K562 (cell line): ENCODE results near the gene LRP1-AS. TPM values are rescaled to one million over a fixed set of nuclear protein-coding genes. Genes with fewer than 3 reads are reported as not detected.

ENCODE experiments used
- ATAC-seq: fragments of 200-7000 bp; cut with Tn5 transposase; 3 replicates; pipeline ENCODE4 v1.9.1; 2020; ENCODE audit warnings: moderate library complexity
- BruUV-seq: library from RNA; stranded (reverse); fragments of 400-500 nt; replicated peaks from 2 replicates; lab custom pipeline; 2021; lab: Mats Ljungman, UMichigan
- CTCF ChIA-PET: fragments of 300-600 bp; formaldehyde crosslinking; extraction: SDS; loops from one replicate; lab custom pipeline; 2021; ENCODE audit warnings: low intra/inter-chr PET ratio; lab: Yijun Ruan, JAX
- POLR2A ChIA-PET: fragments of 300-600, 350-650 bp; sonication (Branson Sonifier 250); formaldehyde crosslinking; extraction: SDS; loops from one replicate; lab custom pipeline; 2021; ENCODE audit warnings: antibody characterized with exemption, inconsistent platforms; lab: Yijun Ruan, JAX
- DNase-seq, 4 experiments: peaks; one replicate each; pipeline versions ENCODE4 v3.0.0 to v3.0.0-alpha.2; 2011 to 2018; ENCODE audit warnings: low spot score in 3 of 4, mixed read lengths in 3 of 4; ENCODE audit errors: extremely low read depth in 1 of 4
- FAIRE-seq: peaks from 2 replicates; lab custom pipeline; 2011; peaks lifted over from hg19 to GRCh38; lab: Jason Lieb, UNC
- H2AFZ ChIP-seq: 2 replicates; pipeline ENCODE4 v1.6.0; 2011; ENCODE audit warnings: low read depth, low read length, control low read depth, inconsistent platforms
- H3K27ac ChIP-seq: fragments of 200-600 bp; 3 replicates; pipeline ENCODE4 v1.8.0; 2011; ENCODE audit warnings: low read depth, mild to moderate bottlenecking, control low read depth, inconsistent platforms, low read length, moderate library complexity, mixed read lengths; ENCODE audit errors: extremely low read depth
- H3K27me3 ChIP-seq, 2 experiments: fragments of 300-600 bp in 1 of 2; 2 replicates in 1 of 2; 3 replicates in 1 of 2; pipeline versions ENCODE4 v1.6.0 to v1.8.0; 2011; ENCODE audit warnings: inconsistent platforms in 2 of 2, low read length in 2 of 2, mild to moderate bottlenecking in 1 of 2, mixed read lengths in 1 of 2, moderate library complexity in 1 of 2; ENCODE audit not compliant: control insufficient read depth in 2 of 2, insufficient read depth in 2 of 2
- H3K36me3 ChIP-seq: fragments of 300-600 bp; 3 replicates; pipeline ENCODE4 v1.8.0; 2011; ENCODE audit warnings: mild to moderate bottlenecking, low read length, inconsistent platforms; ENCODE audit not compliant: control insufficient read depth, insufficient read depth
- H3K4me1 ChIP-seq, 2 experiments: fragments of 200-600 bp in 1 of 2; replicated peaks in 1 of 2; 2 replicates in 1 of 2; 3 replicates in 1 of 2; pipeline versions ENCODE4 v1.5.1 to v1.8.0; 2011; ENCODE audit warnings: inconsistent platforms in 2 of 2, low read length in 2 of 2, mild to moderate bottlenecking in 1 of 2, mixed read lengths in 1 of 2, moderate library complexity in 1 of 2; ENCODE audit not compliant: control insufficient read depth in 2 of 2, insufficient read depth in 2 of 2
- H3K4me2 ChIP-seq: 2 replicates; pipeline ENCODE4 v1.6.1; 2011; ENCODE audit warnings: low read length, control low read depth, inconsistent platforms, mixed read lengths; ENCODE audit not compliant: insufficient read depth
- H3K4me3 ChIP-seq: fragments of 200-600 bp; sonication (generic), shearing (Covaris generic); 2 replicates; pipeline ENCODE4 v1.5.1; 2016; ENCODE audit warnings: control low read depth, inconsistent platforms
- H3K79me2 ChIP-seq: fragments of 200-600 bp; 3 replicates; pipeline ENCODE4 v1.8.0; 2011; ENCODE audit warnings: low read length, inconsistent platforms; ENCODE audit not compliant: control insufficient read depth, insufficient read depth
- H3K9ac ChIP-seq, 2 experiments: 2 replicates each; pipeline versions ENCODE4 v1.6.0 to v1.6.1; 2011; ENCODE audit warnings: low read depth in 2 of 2, low read length in 2 of 2, control low read depth in 1 of 2, inconsistent platforms in 1 of 2, mild to moderate bottlenecking in 1 of 2, mixed read lengths in 1 of 2; ENCODE audit not compliant: insufficient read depth in 1 of 2
- H3K9me1 ChIP-seq: one replicate; pipeline ENCODE4 v1.6.0; 2011; ENCODE audit warnings: inconsistent platforms, mild to moderate bottlenecking, low read length, moderate library complexity; ENCODE audit not compliant: control insufficient read depth, insufficient read depth
- H3K9me3 ChIP-seq: replicated peaks from 2 replicates; pipeline ENCODE4 v1.5.1; 2011; ENCODE audit warnings: low read depth, low read length, inconsistent platforms; ENCODE audit not compliant: control insufficient read depth, insufficient read depth
- H4K20me1 ChIP-seq: replicated peaks from 2 replicates; pipeline ENCODE4 v1.6.1; 2011; ENCODE audit warnings: low read length, inconsistent platforms, mixed read lengths; ENCODE audit not compliant: control insufficient read depth, insufficient read depth
- ARID1B ChIP-seq: fragments of 450-650 bp; IDR thresholded peaks from 2 replicates; pipeline ENCODE4 v1.6.1; 2016; ENCODE audit warnings: antibody characterized with exemption, mild to moderate bottlenecking, inconsistent platforms
- CREBBP ChIP-seq: IDR thresholded peaks from one replicate; pipeline ENCODE4 v1.6.1; 2012; ENCODE audit warnings: low read depth, mild to moderate bottlenecking, control low read depth, inconsistent platforms, low read length
- CTCF ChIP-seq, 3 experiments: IDR thresholded peaks in 2 of 3; conservative IDR thresholded peaks in 1 of 3; 2 replicates each; pipeline ENCODE4 v1.5.1; 2011 to 2012; ENCODE audit warnings: low read length in 3 of 3, mild to moderate bottlenecking in 3 of 3, control low read depth in 2 of 3, improper control_type of control experiment in 1 of 3, inconsistent platforms in 1 of 3, low read depth in 1 of 3, mixed read lengths in 1 of 3, moderate library complexity in 1 of 3; ENCODE audit not compliant: insufficient read depth in 2 of 3
- E2F8 ChIP-seq: fragments of 450-650 bp; IDR thresholded peaks from 2 replicates; pipeline ENCODE4 v1.7.1; 2018; ENCODE audit warnings: mild to moderate bottlenecking, low read depth; ENCODE audit not compliant: partially characterized antibody
- EGR1 ChIP-seq: fragments of 450-650 bp; conservative IDR thresholded peaks from 2 replicates; pipeline ENCODE4 v1.6.1; 2017; ENCODE audit warnings: mild to moderate bottlenecking
- KLF16 ChIP-seq: IDR thresholded peaks from 2 replicates; pipeline ENCODE4 v1.6.1; 2016; ENCODE audit warnings: antibody characterized with exemption
- KLF6 ChIP-seq: fragments of 250-450 bp; sonication (Bioruptor Pico); IDR thresholded peaks from 2 replicates; pipeline ENCODE4 v1.4.0; 2020; ENCODE audit warnings: mild to moderate bottlenecking, moderate library complexity, borderline replicate concordance
- MCM2 ChIP-seq: fragments of 450-650 bp; IDR thresholded peaks from 2 replicates; pipeline ENCODE4 v1.6.1; 2017; ENCODE audit warnings: low read depth, mild to moderate bottlenecking
- MYNN ChIP-seq, 2 experiments: sonication (generic); formaldehyde crosslinking in 1 of 2; IDR thresholded peaks; 2 replicates each; pipeline versions ENCODE4 v1.5.0 to v1.6.1; 2016 to 2020; ENCODE audit warnings: antibody characterized with exemption in 1 of 2, missing genetic modification reagents in 1 of 2
- PRMT5 ChIP-seq: sonication (generic); formaldehyde crosslinking; IDR thresholded peaks from 2 replicates; pipeline ENCODE4 v1.5.0; 2020; ENCODE audit warnings: missing genetic modification reagents
- whole genome bisulfite sequencing: fragments of 100-300 bp; shearing (Covaris generic); methylation state at CpG from one replicate; pipeline ENCODE4 v1.1.6; 2016; ENCODE audit warnings: low coverage, mixed read lengths; ENCODE audit not compliant: insufficient coverage; ENCODE audit errors: missing lambda C conversion rate; 5-methylcytosine and 5-hydroxymethylcytosine counted together
- in situ Hi-C: fragments of 300-500 bp; cut with MboI; formaldehyde crosslinking; loops from 4 replicates; pipeline ENCODE4 v1.15.0; 2018; ENCODE audit warnings: inconsistent platforms, mixed read lengths
- intact Hi-C: fragments of 100-400 bp; cut with micrococcal nuclease; formaldehyde crosslinking; loops from 2 replicates; pipeline ENCODE4 v1.14.2; 2022
- polyA plus RNA-seq, 8 experiments: library from polyadenylated mRNA; depleted of rRNA in 4 of 8; stranded (reverse) in 5 of 8; unstranded in 3 of 8; fragments of >200 nt; fragmentation: Nextera tagmentation in 2 of 8; fragmentation: Illumina TruSeq in 1 of 8; extraction: Ambion mirVana in 2 of 8; extraction: Trizol in 1 of 8; gene quantifications; 2 replicates each; pipeline versions ENCODE4 v1.2.1 to v1.2.3, GENCODE V29; 2011 to 2014; ENCODE audit warnings: inconsistent platforms in 1 of 8, missing spikeins in 1 of 8
- total RNA-seq, 7 experiments: library from RNA; depleted of rRNA in 6 of 7; stranded (reverse); fragments of >200 nt in 6 of 7; fragmentation: Illumina TruSeq in 2 of 7; extraction: Trizol in 2 of 7; gene quantifications; 2 replicates each; pipeline versions ENCODE4 v1.2.1 to v1.2.3, GENCODE V29; 2011 to 2021; ENCODE audit warnings: low replicate concordance in 1 of 7
- TF ChIP-seq, protein P1 (sequence below): sonication (generic); formaldehyde crosslinking; IDR thresholded peaks from 2 replicates; pipeline ENCODE4 v1.8.1; 2023; ENCODE audit warnings: mild to moderate bottlenecking, missing genetic modification reagents
- TF ChIP-seq, protein P2 (sequence below): fragments of 200-400 bp; formaldehyde crosslinking; IDR thresholded peaks from 2 replicates; pipeline ENCODE4 v1.6.1; 2017; ENCODE audit warnings: mild to moderate bottlenecking, low read depth, low read length, moderate library complexity

LRP1-AS gene
- total and polyA plus RNA-seq, 9 of the 15 experiments (the other 6 are each of a cell fraction or from before 2014, with no cell fraction given): not detected

DNA sequence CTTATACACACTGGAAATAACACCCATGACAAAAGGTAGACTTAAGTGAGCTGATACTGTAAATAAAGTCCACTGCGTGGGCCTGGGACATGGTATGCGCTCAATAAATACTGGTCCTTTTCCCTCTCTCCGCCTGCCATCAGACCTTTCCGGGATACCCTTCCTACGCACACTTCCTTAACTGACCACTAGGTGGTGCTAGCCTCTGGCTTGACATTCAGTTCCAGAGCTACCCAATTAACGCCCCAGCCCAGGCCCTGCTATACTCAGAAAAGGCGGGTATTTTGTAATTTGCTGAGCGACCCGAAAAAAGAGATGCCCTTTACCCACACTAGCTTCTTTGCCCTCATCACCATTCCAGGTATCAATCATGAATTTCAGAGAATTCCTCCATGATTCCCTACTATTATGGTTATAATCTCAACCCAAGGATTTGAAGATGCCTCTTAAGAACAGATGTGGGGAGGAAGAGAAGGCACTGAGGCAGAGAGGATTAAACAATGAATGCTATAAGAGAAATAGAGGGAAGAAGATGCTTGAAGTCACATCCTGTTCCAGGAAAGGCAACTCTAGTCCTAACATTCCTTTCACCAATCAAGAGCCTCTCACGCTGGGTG, 23.1 kb downstream of the LRP1-AS start:
- no peak overlapping the region for H3K9ac ChIP-seq
- in situ Hi-C loops: loop anchor here (5.0 kb wide), 1 partner anchor 53 kb away; no protein-coding TSS in a partner anchor
- no peaks in the 10 kb centered on the region for H3K27me3 ChIP-seq
- H3K36me3 ChIP-seq: no peaks in the 10 kb centered on the region
- no peak overlapping the region for H3K27ac ChIP-seq
- H3K4me2 ChIP-seq: no peak overlapping the region
- DNase-seq: peak; percentile 73 to 84 (median 76)
- no peaks in the 10 kb centered on the region for H3K9me1 ChIP-seq
- peak; percentile 51 for FAIRE-seq
- no peak overlapping the region for H2AFZ ChIP-seq
- intact Hi-C loops: loop anchor here (1.0 to 10.0 kb wide), 3 partner anchors 52 to 120 kb away; no protein-coding TSS in a partner anchor
- peaks cover 7% of the 10 kb centered on the region for H3K9me3 ChIP-seq
- peak; percentile 61 for ATAC-seq
- H4K20me1 ChIP-seq: no peaks in the 10 kb centered on the region
- ChIA-PET POLR2A (interaction anchor here (0.7 to 1.0 kb wide), 2 partner anchors 12 to 13 kb away, joined by 3 to 5 read pairs; partner anchors contain the start of gene STAT6), CTCF (interaction anchor here (1.5 to 1.7 kb wide), 4 partner anchors 50 to 61 kb away, joined by 4 to 18 read pairs (median 10); no protein-coding TSS in a partner anchor)
- H3K4me3 ChIP-seq: no peak overlapping the region
- H3K79me2 ChIP-seq: no peaks in the 10 kb centered on the region
- no TSS peak for BruUV-seq
- H3K4me1 ChIP-seq: peaks cover 10 to 25% of the 10 kb centered on the region in 2 experiments
- WGBS: 7% methylated on average over 10 of the region's 10 CpGs
- TF ChIP-seq EGR1 (0 out of 2 replicates have a peak, but pooled peaks have one; percentile 4), ARID1B (no peak), CTCF (IDR thresholded peaks at IDR 0.05 in 2 of 3, conservative IDR thresholded peaks at IDR 0.05 in 1 of 3; ENCODE audit: insufficient read depth in 2 of 3, low read depth in 1 of 3, low read length in 3 of 3) (peak; percentile 88 to 92 (median 91)), KLF6 (no peak), MCM2 (no peak), E2F8 (peak; percentile 30), KLF16 (0 out of 2 replicates have a peak, but pooled peaks have one; percentile 8), CREBBP (no peak), PRMT5 (CRISPR knock-in tag) (no peak), MYNN (IDR thresholded peaks at IDR 0.05) (no peak), MYNN (CRISPR knock-in tag; IDR thresholded peaks at IDR 0.05) (no peak)
- TF ChIP-seq, protein P1, sequence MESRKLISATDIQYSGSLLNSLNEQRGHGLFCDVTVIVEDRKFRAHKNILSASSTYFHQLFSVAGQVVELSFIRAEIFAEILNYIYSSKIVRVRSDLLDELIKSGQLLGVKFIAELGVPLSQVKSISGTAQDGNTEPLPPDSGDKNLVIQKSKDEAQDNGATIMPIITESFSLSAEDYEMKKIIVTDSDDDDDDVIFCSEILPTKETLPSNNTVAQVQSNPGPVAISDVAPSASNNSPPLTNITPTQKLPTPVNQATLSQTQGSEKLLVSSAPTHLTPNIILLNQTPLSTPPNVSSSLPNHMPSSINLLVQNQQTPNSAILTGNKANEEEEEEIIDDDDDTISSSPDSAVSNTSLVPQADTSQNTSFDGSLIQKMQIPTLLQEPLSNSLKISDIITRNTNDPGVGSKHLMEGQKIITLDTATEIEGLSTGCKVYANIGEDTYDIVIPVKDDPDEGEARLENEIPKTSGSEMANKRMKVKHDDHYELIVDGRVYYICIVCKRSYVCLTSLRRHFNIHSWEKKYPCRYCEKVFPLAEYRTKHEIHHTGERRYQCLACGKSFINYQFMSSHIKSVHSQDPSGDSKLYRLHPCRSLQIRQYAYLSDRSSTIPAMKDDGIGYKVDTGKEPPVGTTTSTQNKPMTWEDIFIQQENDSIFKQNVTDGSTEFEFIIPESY (CRISPR knock-in tag): 0 out of 2 replicates have a peak, but pooled peaks have one; percentile 13
- TF ChIP-seq, protein P2, sequence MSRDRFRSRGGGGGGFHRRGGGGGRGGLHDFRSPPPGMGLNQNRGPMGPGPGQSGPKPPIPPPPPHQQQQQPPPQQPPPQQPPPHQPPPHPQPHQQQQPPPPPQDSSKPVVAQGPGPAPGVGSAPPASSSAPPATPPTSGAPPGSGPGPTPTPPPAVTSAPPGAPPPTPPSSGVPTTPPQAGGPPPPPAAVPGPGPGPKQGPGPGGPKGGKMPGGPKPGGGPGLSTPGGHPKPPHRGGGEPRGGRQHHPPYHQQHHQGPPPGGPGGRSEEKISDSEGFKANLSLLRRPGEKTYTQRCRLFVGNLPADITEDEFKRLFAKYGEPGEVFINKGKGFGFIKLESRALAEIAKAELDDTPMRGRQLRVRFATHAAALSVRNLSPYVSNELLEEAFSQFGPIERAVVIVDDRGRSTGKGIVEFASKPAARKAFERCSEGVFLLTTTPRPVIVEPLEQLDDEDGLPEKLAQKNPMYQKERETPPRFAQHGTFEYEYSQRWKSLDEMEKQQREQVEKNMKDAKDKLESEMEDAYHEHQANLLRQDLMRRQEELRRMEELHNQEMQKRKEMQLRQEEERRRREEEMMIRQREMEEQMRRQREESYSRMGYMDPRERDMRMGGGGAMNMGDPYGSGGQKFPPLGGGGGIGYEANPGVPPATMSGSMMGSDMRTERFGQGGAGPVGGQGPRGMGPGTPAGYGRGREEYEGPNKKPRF: no peak
